ENCODE results near the gene VPS16. TPM values are rescaled to one million over a fixed set of nuclear protein-coding genes. Genes with fewer than 3 reads are reported as not detected.
"Not testable (repeated sequence)": the region's sequence is repeated elsewhere in the genome, so short reads cannot be mapped to it uniquely, and the experiment has no call there.

The VPS16 gene
- total and polyA plus RNA-seq, 5 donors from 2014 or later: 30.6 to 53.9 (median 31.0) TPM

GRCh38 chr20:2801286-2801728 lies 39.2 kb upstream of the VPS16 start:
- Histone ChIP-seq H3K36me3 (ENCODE audit: control insufficient read depth, insufficient read depth, low read length) (no peaks in the 10 kb centered on the region), H3K4me1 (ENCODE audit: control insufficient read depth, insufficient read depth, low read length, poor library complexity, severe bottlenecking) (peaks cover 14% of the 10 kb centered on the region), H3K27ac (ENCODE audit: insufficient read depth, low read length, poor library complexity, severe bottlenecking) (no peak overlapping the region), H3K9me3 (ENCODE audit: control insufficient read depth in 2 of 2, low read length in 2 of 2) (no peaks in the 10 kb centered on the region), H3K27me3 (ENCODE audit: control insufficient read depth, insufficient read depth, low read length) (peaks cover 21% of the 10 kb centered on the region), H3K4me3 (ENCODE audit: low read depth, low read length) (no peak overlapping the region)
- H3K4me1 Mint-ChIP-seq: peaks cover 6 to 39% (median 13%) of the 10 kb centered on the region in 4 donors
- H3K27ac Mint-ChIP-seq: no peak overlapping the region
- no peak for ATAC-seq (ENCODE audit: low read depth in 2 of 2)
- H3K4me3 Mint-ChIP-seq: peak overlapping the region in 3 of 4 donors; percentile 41 to 85 (median 67)
- H3K27me3 Mint-ChIP-seq: peaks cover 76% of the 10 kb centered on the region
- peaks cover 0 to 5% (median 0%) of the 10 kb centered on the region in 7 donors for H3K9me3 Mint-ChIP-seq
- DNase-seq: no peak
- H3K36me3 Mint-ChIP-seq: peaks cover 3% of the 10 kb centered on the region

- no peak overlapping the region for H3K4me3 ChIP-seq (ENCODE audit: low read depth, low read length)
- H3K36me3 ChIP-seq (ENCODE audit: control insufficient read depth, insufficient read depth, low read length): no peaks in the 10 kb centered on the region
- peaks cover 84% of the 10 kb centered on the region for H3K27me3 Mint-ChIP-seq
- no peaks in the 10 kb centered on the region for H3K9me3 ChIP-seq (ENCODE audit: control insufficient read depth in 2 of 2, low read length in 2 of 2)
- DNase-seq (no peak), ATAC-seq (ENCODE audit: low read depth in 2 of 2) (no peak)
- peaks cover 16% of the 10 kb centered on the region for H3K27me3 ChIP-seq (ENCODE audit: control insufficient read depth, insufficient read depth, low read length)
- peaks cover 0 to 5% (median 0%) of the 10 kb centered on the region in 7 donors for H3K9me3 Mint-ChIP-seq
- no peak overlapping the region for H3K27ac Mint-ChIP-seq
- H3K4me1 Mint-ChIP-seq: peaks cover 6 to 27% (median 15%) of the 10 kb centered on the region in 4 donors
- H3K4me3 Mint-ChIP-seq: no peak overlapping the region
- H3K36me3 Mint-ChIP-seq: peaks cover 3% of the 10 kb centered on the region
- H3K4me1 ChIP-seq (ENCODE audit: control insufficient read depth, insufficient read depth, low read length, poor library complexity, severe bottlenecking): peaks cover 13% of the 10 kb centered on the region
- no peak overlapping the region for H3K27ac ChIP-seq (ENCODE audit: insufficient read depth, low read length, poor library complexity, severe bottlenecking)
Observed at GRCh38 chr20:2804041-2804828, 36.3 kb upstream of the VPS16 start.

GRCh38 chr20:2804852-2805688 lies 35.5 kb upstream of the VPS16 start:
- H3K27me3 ChIP-seq (ENCODE audit: control insufficient read depth, insufficient read depth, low read length): peaks cover 16% of the 10 kb centered on the region
- DNase-seq: no peak
- H3K9me3 ChIP-seq (ENCODE audit: control insufficient read depth in 2 of 2, low read length in 2 of 2): no peaks in the 10 kb centered on the region
- Mint-ChIP-seq H3K27ac (no peak overlapping the region), H3K4me1 (peaks cover 6 to 18% (median 13%) of the 10 kb centered on the region in 4 donors), H3K36me3 (peaks cover 3% of the 10 kb centered on the region), H3K4me3 (no peak overlapping the region), H3K9me3 (peaks cover 0 to 3% (median 0%) of the 10 kb centered on the region in 7 donors), H3K27me3 (peaks cover 82% of the 10 kb centered on the region)
- no peak overlapping the region for H3K4me3 ChIP-seq (ENCODE audit: low read depth, low read length)
- H3K36me3 ChIP-seq (ENCODE audit: control insufficient read depth, insufficient read depth, low read length): no peaks in the 10 kb centered on the region
- peaks cover 5% of the 10 kb centered on the region for H3K4me1 ChIP-seq (ENCODE audit: control insufficient read depth, insufficient read depth, low read length, poor library complexity, severe bottlenecking)
- H3K27ac ChIP-seq (ENCODE audit: insufficient read depth, low read length, poor library complexity, severe bottlenecking): no peak overlapping the region
- no peak for ATAC-seq (ENCODE audit: low read depth in 2 of 2)

- no peak for ATAC-seq (ENCODE audit: low read depth in 2 of 2)
- H3K27me3 Mint-ChIP-seq: peaks cover 78% of the 10 kb centered on the region
Observed at GRCh38 chr20:2805689-2806350, 34.7 kb upstream of the VPS16 start.

GRCh38 chr20:2806351-2806701 lies 34.2 kb upstream of the VPS16 start:
- Histone ChIP-seq H3K36me3 (ENCODE audit: control insufficient read depth, insufficient read depth, low read length) (no peaks in the 10 kb centered on the region), H3K27ac (ENCODE audit: insufficient read depth, low read length, poor library complexity, severe bottlenecking) (no peak overlapping the region), H3K4me3 (ENCODE audit: low read depth, low read length) (no peak overlapping the region), H3K4me1 (ENCODE audit: control insufficient read depth, insufficient read depth, low read length, poor library complexity, severe bottlenecking) (no peaks in the 10 kb centered on the region), H3K27me3 (ENCODE audit: control insufficient read depth, insufficient read depth, low read length) (peaks cover 9% of the 10 kb centered on the region), H3K9me3 (ENCODE audit: control insufficient read depth in 2 of 2, low read length in 2 of 2) (no peaks in the 10 kb centered on the region)
- Mint-ChIP-seq H3K27me3 (peaks cover 77% of the 10 kb centered on the region), H3K27ac (no peak overlapping the region), H3K4me1 (peaks cover under 1 to 9% (median 5%) of the 10 kb centered on the region in 4 donors), H3K4me3 (no peak overlapping the region), H3K9me3 (peaks cover 0 to 3% (median 0%) of the 10 kb centered on the region in 7 donors), H3K36me3 (no peaks in the 10 kb centered on the region)
- DNase-seq (no peak), ATAC-seq (ENCODE audit: low read depth in 2 of 2) (no peak)

More at GRCh38 chr20:2805689-2806350, 34.7 kb upstream of the VPS16 start:
- Histone ChIP-seq H3K27me3 (ENCODE audit: control insufficient read depth, insufficient read depth, low read length) (peaks cover 15% of the 10 kb centered on the region), H3K36me3 (ENCODE audit: control insufficient read depth, insufficient read depth, low read length) (no peaks in the 10 kb centered on the region), H3K9me3 (ENCODE audit: control insufficient read depth in 2 of 2, low read length in 2 of 2) (no peaks in the 10 kb centered on the region), H3K27ac (ENCODE audit: insufficient read depth, low read length, poor library complexity, severe bottlenecking) (no peak overlapping the region), H3K4me1 (ENCODE audit: control insufficient read depth, insufficient read depth, low read length, poor library complexity, severe bottlenecking) (no peaks in the 10 kb centered on the region), H3K4me3 (ENCODE audit: low read depth, low read length) (no peak overlapping the region)
- no peak for DNase-seq
- Mint-ChIP-seq H3K4me1 (peaks cover 5 to 15% (median 10%) of the 10 kb centered on the region in 4 donors), H3K27ac (no peak overlapping the region), H3K4me3 (no peak overlapping the region), H3K9me3 (peaks cover 0 to 3% (median 0%) of the 10 kb centered on the region in 7 donors), H3K36me3 (peaks cover 3% of the 10 kb centered on the region)

- Mint-ChIP-seq H3K4me3 (no peak overlapping the region), H3K27ac (no peak overlapping the region), H3K9me3 (peaks cover 0 to 4% (median 2%) of the 10 kb centered on the region in 7 donors), H3K36me3 (no peaks in the 10 kb centered on the region), H3K27me3 (peaks cover 77% of the 10 kb centered on the region), H3K4me1 (peaks cover 0 to 5% (median 2%) of the 10 kb centered on the region in 4 donors)
- H3K4me3 ChIP-seq (ENCODE audit: low read depth, low read length): no peak overlapping the region
- H3K4me1 ChIP-seq (ENCODE audit: control insufficient read depth, insufficient read depth, low read length, poor library complexity, severe bottlenecking): no peaks in the 10 kb centered on the region
- no peak for ATAC-seq (ENCODE audit: low read depth in 2 of 2)
- peaks cover 10% of the 10 kb centered on the region for H3K27me3 ChIP-seq (ENCODE audit: control insufficient read depth, insufficient read depth, low read length)
- no peaks in the 10 kb centered on the region for H3K36me3 ChIP-seq (ENCODE audit: control insufficient read depth, insufficient read depth, low read length)
- H3K9me3 ChIP-seq (ENCODE audit: control insufficient read depth in 2 of 2, low read length in 2 of 2): peaks cover 0 to 3% of the 10 kb centered on the region in 2 experiments
- no peak overlapping the region for H3K27ac ChIP-seq (ENCODE audit: insufficient read depth, low read length, poor library complexity, severe bottlenecking)
- no peak for DNase-seq
Observed at GRCh38 chr20:2807019-2807418, 33.5 kb upstream of the VPS16 start.

GRCh38 chr20:2807929-2808328 lies 32.6 kb upstream of the VPS16 start:
- H3K4me1 Mint-ChIP-seq; H3K36me3 ChIP-seq (ENCODE audit: control insufficient read depth, insufficient read depth, low read length); ATAC-seq (ENCODE audit: low read depth in 2 of 2); H3K36me3 Mint-ChIP-seq; H3K4me1 ChIP-seq (ENCODE audit: control insufficient read depth, insufficient read depth, low read length, poor library complexity, severe bottlenecking); H3K27me3 ChIP-seq (ENCODE audit: control insufficient read depth, insufficient read depth, low read length); H3K9me3 Mint-ChIP-seq; DNase-seq; H3K27ac ChIP-seq (ENCODE audit: insufficient read depth, low read length, poor library complexity, severe bottlenecking); H3K4me3 ChIP-seq (ENCODE audit: low read depth, low read length); H3K9me3 ChIP-seq (ENCODE audit: control insufficient read depth in 2 of 2, low read length in 2 of 2); H3K27ac Mint-ChIP-seq: not testable (repeated sequence)
- Mint-ChIP-seq H3K27me3 (peaks cover 73% of the 10 kb centered on the region), H3K4me3 (peak overlapping the region in 1 of 4 donors; percentile 21)

Data from CD4-positive, CD25-positive, alpha-beta regulatory T cell (primary cell).